Karpas-422 (cell line): Measurements from ENCODE around the gene PGGHG. TPM values are rescaled to one million over a fixed set of nuclear protein-coding genes. Genes with fewer than 3 reads are reported as not detected.
"Not testable (repeated sequence)": the region's sequence is repeated elsewhere in the genome, so short reads cannot be mapped to it uniquely, and the experiment has no call there.

Experiments used
- DNase-seq: peaks from one replicate; pipeline ENCODE4 v3.0.0-alpha.2; 2015
- H2AFZ ChIP-seq: fragments of 200-600 bp; sonication (generic); 2 replicates; pipeline ENCODE4 v1.6.1; 2014; ENCODE audit warnings: antibody characterized with exemption, low read length, mixed read lengths
- H3K27ac ChIP-seq: fragments of 200-600 bp; sonication (generic); 2 replicates; pipeline ENCODE4 v1.5.1; 2014; ENCODE audit warnings: mild to moderate bottlenecking, low read length, moderate library complexity
- H3K27me3 ChIP-seq: fragments of 200-600 bp; sonication (generic); 2 replicates; pipeline ENCODE4 v1.6.1; 2014; ENCODE audit warnings: low read length, mixed read lengths
- H3K36me3 ChIP-seq: fragments of 200-600 bp; sonication (generic); 2 replicates; pipeline ENCODE4 v1.6.1; 2014; ENCODE audit warnings: low read length, mixed read lengths; ENCODE audit not compliant: insufficient read depth
- H3K4me1 ChIP-seq: fragments of 200-600 bp; sonication (generic); 2 replicates; pipeline ENCODE4 v1.6.1; 2014; ENCODE audit warnings: mild to moderate bottlenecking, low read length, mixed read lengths
- H3K4me2 ChIP-seq: fragments of 200-600 bp; sonication (generic); 2 replicates; pipeline ENCODE4 v1.6.1; 2014; ENCODE audit warnings: low read length, low read depth, mild to moderate bottlenecking; ENCODE audit not compliant: poor library complexity, severe bottlenecking
- H3K4me3 ChIP-seq: fragments of 200-600 bp; sonication (generic); 2 replicates; pipeline ENCODE4 v1.5.1; 2014; ENCODE audit warnings: mild to moderate bottlenecking, antibody characterized with exemption, low read length, mixed read lengths
- H3K79me2 ChIP-seq: fragments of 200-600 bp; sonication (generic); 2 replicates; pipeline ENCODE4 v1.6.1; 2014; ENCODE audit warnings: mild to moderate bottlenecking, low read length, mixed read lengths
- H3K9ac ChIP-seq: fragments of 200-600 bp; sonication (generic); 2 replicates; pipeline ENCODE4 v1.6.0; 2014; ENCODE audit warnings: low read length
- H3K9me2 ChIP-seq: fragments of 200-600 bp; sonication (generic), shearing (Covaris generic); replicated peaks from 2 replicates; pipeline ENCODE4 v1.6.0; 2014; ENCODE audit warnings: mild to moderate bottlenecking, low read length, moderate library complexity; ENCODE audit not compliant: insufficient read depth
- H3K9me3 ChIP-seq: fragments of 300-700, 200-600 bp; sonication (generic); 2 replicates; pipeline ENCODE4 v1.6.1; 2014; ENCODE audit warnings: low read length, mixed read lengths
- H4K20me1 ChIP-seq: fragments of 200-600 bp; sonication (generic); 2 replicates; pipeline ENCODE4 v1.6.1; 2014; ENCODE audit warnings: mild to moderate bottlenecking, antibody characterized with exemption, low read length, low read depth; ENCODE audit not compliant: insufficient read depth
- total RNA-seq: library from RNA; depleted of rRNA; stranded (reverse); fragments of >200 nt; shearing (Covaris generic); gene quantifications from 2 replicates; pipeline ENCODE4 v1.2.3, GENCODE V29; 2014; ENCODE audit warnings: low replicate concordance

The PGGHG gene
- total RNA-seq, 1 experiment from 2014 or later = 17.0 TPM

DNA sequence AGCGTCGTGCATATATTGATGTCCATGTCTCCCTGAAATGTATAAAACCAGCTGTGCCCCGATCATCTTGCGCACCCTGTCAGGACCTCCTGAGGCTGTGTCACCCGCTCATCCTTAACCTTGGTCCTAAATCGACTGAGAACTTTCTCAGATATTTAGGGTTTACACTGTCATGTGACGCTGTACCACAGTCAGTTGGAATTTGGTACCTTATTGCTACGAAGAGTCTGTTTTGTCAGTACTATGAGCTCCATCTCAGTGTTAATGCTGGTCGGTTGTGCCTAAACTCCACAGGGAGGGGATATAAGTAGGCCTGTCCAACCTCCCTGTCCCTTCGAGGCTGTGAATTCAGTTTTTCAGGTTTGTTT lies 16.9 kb downstream of the PGGHG start:
- Histone ChIP-seq H3K9ac (no peak overlapping the region), H3K9me2 (no peaks in the 10 kb centered on the region), H3K4me2 (no peak overlapping the region), H3K27me3 (no peaks in the 10 kb centered on the region), H3K36me3 (no peaks in the 10 kb centered on the region), H3K9me3 (no peaks in the 10 kb centered on the region), H2AFZ (no peak overlapping the region), H3K79me2 (no peaks in the 10 kb centered on the region), H3K4me3 (no peak overlapping the region), H3K4me1 (peaks cover 3% of the 10 kb centered on the region; the same call in 1 of the 2 replicates), H4K20me1 (no peaks in the 10 kb centered on the region), H3K27ac (no peak overlapping the region)
- no peak for DNase-seq

DNA sequence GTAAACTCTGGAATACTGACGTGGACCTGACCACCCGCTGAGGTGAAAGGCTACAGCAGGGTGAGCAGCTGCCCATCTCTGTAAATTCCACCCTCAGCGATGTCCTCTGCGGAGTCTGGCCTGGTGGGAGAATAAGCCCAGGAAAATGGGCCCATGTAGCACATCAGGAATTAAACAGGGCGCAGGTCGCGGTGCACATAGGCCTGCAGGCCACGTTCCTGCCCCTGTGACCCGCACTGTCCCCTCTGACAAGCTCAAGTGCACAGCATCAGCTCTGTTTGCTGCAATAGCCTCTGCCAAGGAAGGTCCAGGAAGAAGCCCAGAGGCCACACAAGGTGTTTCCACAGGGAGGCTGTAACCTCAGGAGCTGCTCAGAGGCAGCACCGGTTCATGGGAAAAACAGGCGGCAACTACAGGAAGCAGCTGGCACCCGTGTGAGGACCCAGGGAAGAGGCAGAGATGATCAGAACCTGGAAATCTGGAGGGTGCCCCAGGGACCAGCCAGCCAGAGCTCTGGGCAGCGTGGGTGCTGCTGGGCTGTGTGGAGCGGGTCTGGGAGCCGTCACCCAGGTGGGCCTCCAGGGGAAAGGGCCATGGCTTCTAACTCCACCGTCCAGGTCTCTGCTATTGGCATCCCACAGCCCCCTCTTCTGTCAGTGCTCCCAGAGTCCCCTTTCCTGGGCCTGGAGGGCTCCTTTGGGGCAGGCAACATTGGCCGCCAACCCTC lies 17.9 kb downstream of the PGGHG start:
- H2AFZ ChIP-seq = no peak overlapping the region
- H3K4me1 ChIP-seq = peaks cover 3% of the 10 kb centered on the region; the same call in 1 of the 2 replicates

DNA sequence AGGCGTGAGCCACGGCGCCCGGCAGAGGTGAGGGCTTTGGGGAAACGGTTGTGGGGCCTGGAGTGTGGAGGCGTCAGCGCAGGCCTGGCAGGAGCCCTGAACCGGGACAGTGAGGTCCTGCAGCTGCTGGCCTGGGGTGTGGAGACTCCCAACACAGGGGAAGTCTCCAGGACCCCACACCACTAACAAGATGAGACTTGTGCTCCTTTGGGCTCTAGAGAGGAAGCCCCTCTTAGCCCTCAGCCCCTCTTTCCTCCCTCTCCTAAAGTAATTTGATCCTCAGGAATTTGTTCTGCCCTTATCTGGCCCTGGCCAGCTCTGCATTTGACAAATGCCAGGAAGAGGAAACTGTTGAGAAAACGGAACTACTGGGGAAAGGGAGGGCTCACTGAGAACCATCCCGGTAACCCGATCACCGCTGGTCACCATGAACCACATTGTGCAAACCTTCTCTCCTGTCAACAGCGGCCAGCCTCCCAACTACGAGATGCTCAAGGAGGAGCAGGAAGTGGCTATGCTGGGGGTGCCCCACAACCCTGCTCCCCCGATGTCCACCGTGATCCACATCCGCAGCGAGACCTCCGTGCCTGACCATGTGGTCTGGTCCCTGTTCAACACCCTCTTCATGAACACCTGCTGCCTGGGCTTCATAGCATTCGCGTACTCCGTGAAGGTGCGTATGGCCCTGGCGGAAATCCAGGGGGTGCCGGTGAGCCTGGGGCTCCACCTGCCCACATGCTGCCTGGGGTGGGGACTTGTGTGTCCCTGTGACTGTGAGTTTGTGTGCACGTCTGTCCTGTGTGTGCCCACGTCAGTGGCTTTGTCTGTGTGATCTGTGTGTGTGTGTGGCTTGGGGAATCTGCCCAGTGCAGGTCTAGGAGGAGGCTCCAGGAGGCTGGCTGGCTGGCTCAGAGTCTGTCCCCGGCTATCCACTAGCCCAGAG lies 19.1 kb downstream of the PGGHG start, which contains the start of gene IFITM2:
IFITM2 (plus strand) TSS at position 51 of the 943 bp plus-strand sequence; CDS start at position 428, 377 bp downstream.
- H3K4me3 ChIP-seq = peak within 1 kb of the TSS; percentile 60; the same call in 1 of the 2 replicates
- not testable (repeated sequence) for H3K27ac ChIP-seq, H3K9me2 ChIP-seq, H3K36me3 ChIP-seq, H3K9me3 ChIP-seq, H3K27me3 ChIP-seq, H3K79me2 ChIP-seq, H3K4me1 ChIP-seq, H4K20me1 ChIP-seq
- peak within 1 kb of the TSS; percentile 60 for H3K4me2 ChIP-seq
- peak; percentile 70 for DNase-seq
- H2AFZ ChIP-seq = peak within 1 kb of the TSS; percentile 91
- peak within 1 kb of the TSS; percentile 66 for H3K9ac ChIP-seq

More for the DNA sequence above, 17.9 kb downstream of the PGGHG start:
- H3K9me3 ChIP-seq = no peaks in the 10 kb centered on the region
- H3K9ac ChIP-seq = no peak overlapping the region
- no peak overlapping the region for H3K4me2 ChIP-seq
- no peak overlapping the region for H3K27ac ChIP-seq
- no peaks in the 10 kb centered on the region for H4K20me1 ChIP-seq
- no peaks in the 10 kb centered on the region for H3K36me3 ChIP-seq
- DNase-seq = no peak
- H3K27me3 ChIP-seq = no peaks in the 10 kb centered on the region
- no peaks in the 10 kb centered on the region for H3K9me2 ChIP-seq
- H3K4me3 ChIP-seq = no peak overlapping the region
- no peaks in the 10 kb centered on the region for H3K79me2 ChIP-seq

DNA sequence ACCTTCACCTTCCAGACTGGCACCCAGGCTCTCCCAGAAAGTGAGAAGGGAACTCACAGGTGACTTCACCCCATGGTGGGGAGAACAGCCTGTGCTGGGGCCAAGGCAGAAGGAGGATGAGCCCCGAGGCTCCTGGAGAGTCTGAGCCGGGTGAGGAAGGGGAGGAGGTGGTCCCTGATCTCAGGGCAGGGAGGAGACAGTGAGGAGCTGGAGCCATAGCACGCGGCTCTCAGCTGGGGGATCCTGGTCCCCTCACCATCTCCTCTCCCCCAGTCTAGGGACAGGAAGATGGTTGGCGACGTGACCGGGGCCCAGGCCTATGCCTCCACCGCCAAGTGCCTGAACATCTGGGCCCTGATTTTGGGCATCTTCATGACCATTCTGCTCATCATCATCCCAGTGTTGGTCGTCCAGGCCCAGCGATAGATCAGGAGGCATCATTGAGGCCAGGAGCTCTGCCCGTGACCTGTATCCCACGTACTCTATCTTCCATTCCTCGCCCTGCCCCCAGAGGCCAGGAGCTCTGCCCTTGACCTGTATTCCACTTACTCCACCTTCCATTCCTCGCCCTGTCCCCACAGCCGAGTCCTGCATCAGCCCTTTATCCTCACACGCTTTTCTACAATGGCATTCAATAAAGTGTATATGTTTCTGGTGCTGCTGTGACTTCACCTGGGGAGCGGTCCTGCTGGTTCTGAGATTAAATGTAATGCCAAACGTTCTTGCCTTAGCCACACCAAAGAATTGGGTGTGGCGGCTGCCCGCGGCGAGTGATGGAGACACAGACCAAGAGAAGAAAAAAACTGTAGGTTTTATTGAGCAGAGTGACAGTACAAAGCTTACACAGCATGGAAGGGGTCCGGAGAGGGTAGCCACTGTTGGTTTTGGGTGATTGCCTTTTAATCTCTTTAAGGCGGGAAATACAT lies 20.1 kb downstream of the PGGHG start:
- H3K4me2 ChIP-seq = peak overlapping the region; percentile 60

DNA sequence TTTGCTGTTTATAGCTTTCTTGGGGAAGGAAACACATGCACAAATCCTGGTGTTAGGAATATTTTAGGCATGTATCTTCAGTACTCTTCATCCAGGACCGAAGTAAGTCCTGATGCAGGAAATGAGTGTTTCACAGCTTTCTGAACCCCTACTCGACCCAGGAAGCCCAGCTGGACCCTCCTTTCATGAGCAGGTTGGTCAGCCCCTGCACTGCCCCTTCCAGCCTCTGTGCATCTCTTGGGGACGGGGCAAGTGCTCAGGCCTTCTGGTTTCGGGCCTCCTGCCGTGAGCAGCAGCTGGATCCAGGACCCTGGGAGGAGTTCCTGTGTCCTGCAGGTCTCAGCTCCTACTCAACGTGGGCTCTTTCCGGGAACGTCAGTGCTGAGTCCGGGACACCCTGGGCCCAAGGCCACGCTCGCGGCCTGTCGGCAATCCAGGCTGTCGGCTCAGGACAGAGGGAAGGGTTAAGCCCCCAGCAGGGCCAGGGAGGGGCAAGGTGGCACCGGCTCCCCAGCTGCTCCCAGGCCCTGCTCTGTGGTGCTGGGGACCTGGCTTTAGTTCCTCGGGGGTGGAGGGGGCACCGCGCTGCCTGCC lies 21.1 kb downstream of the PGGHG start:
- H3K79me2 ChIP-seq, H4K20me1 ChIP-seq, H3K9me3 ChIP-seq, H3K36me3 ChIP-seq, H2AFZ ChIP-seq, H3K27ac ChIP-seq, H3K27me3 ChIP-seq, H3K4me2 ChIP-seq, DNase-seq, H3K9ac ChIP-seq, H3K9me2 ChIP-seq, H3K4me3 ChIP-seq: not testable (repeated sequence)
- H3K4me1 ChIP-seq = peaks cover 22% of the 10 kb centered on the region

More for the DNA sequence above, 20.1 kb downstream of the PGGHG start:
- Histone ChIP-seq H3K4me1 (peaks cover 18% of the 10 kb centered on the region), H3K9ac (peak overlapping the region; percentile 66; the same call in 1 of the 2 replicates), H3K4me3 (peak overlapping the region; percentile 60; the same call in 1 of the 2 replicates)
- H3K9me3 ChIP-seq, H3K79me2 ChIP-seq, DNase-seq, H3K9me2 ChIP-seq, H2AFZ ChIP-seq, H3K27ac ChIP-seq, H4K20me1 ChIP-seq, H3K36me3 ChIP-seq, H3K27me3 ChIP-seq: not testable (repeated sequence)

DNA sequence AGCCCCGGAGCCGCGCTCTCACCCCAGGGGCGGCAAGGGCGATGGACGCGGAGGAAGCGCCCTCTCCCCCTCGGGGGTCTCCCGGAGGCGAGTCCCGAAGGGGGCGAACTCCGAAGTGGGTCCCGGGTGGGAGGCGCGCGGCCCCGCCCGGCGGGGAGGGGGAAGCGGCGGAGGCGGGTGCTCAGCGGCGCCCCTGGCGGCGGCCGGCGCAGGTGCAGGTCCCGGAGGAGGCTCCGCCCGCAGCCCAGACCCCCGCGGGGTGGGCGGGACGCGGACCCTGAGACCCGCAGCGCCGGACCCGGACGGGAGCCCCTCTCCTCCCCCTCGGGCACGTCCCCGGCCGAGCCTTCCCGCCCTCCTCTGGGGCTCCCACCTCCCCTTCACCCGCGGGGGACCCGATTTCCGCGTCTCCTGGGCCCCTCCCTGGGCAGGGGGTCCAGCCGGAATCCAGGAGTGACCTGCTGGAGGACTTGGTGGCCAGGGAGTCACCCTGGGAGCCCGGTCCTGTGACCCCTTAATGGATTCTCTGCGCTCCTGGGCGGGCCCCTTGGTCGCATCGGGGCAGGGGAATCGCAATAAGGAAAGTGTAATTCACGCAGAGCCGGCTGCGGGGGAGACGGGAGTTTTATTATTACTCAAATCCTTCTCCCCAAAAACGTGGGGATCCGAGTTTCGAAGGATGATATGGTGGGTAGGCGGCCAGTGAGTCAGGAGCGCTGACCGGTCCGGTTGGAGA lies 22.3 kb downstream of the PGGHG start:
- not testable (repeated sequence) for H4K20me1 ChIP-seq, H3K27ac ChIP-seq, H3K4me3 ChIP-seq, H3K36me3 ChIP-seq, H3K9me2 ChIP-seq, H3K27me3 ChIP-seq, H2AFZ ChIP-seq, H3K79me2 ChIP-seq, H3K4me2 ChIP-seq, DNase-seq, H3K9ac ChIP-seq, H3K9me3 ChIP-seq
- peaks cover 29% of the 10 kb centered on the region for H3K4me1 ChIP-seq

DNA sequence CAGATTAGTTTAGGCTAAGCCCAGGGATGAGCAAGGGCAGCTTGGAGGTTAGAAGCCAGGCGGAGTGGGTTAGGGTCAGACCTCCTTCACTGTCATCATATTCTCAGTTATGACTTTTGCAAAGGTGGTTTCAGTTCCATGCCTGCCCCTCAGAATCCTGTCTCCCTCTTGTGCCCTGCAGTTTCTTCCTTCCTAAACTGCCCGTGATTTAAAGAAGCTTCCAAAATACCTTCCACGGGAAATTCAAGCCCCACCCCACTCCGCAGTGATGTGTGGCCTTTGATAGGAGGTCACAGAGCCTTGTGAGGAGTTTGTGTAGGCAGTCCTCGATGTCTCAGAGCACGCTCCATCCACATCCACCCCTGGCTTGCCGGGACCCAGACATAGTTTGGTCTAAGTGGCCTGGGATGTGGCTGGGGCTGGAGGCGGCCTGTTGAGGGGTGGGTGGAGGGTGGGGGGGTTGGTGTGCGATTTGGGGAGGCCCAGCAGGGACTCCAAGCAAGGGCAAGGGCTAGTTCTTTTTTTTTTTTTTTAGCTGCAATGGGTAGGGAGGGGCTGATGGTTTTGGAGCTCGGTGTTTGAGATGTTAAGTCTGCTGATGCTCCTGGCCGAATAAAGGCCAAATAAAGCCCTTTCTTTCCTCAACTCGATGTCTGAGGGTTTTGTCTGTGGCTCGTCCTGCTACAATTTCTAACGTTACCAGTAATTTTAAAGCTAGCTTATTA lies 23.3 kb downstream of the PGGHG start:
- Histone ChIP-seq H2AFZ (no peak overlapping the region), H4K20me1 (no peaks in the 10 kb centered on the region), H3K4me1 (peaks cover 29% of the 10 kb centered on the region), H3K79me2 (peaks cover 9% of the 10 kb centered on the region), H3K9ac (no peak overlapping the region), H3K4me2 (no peak overlapping the region), H3K9me3 (no peaks in the 10 kb centered on the region), H3K27me3 (no peaks in the 10 kb centered on the region), H3K36me3 (no peaks in the 10 kb centered on the region), H3K27ac (no peak overlapping the region), H3K4me3 (no peak overlapping the region), H3K9me2 (no peaks in the 10 kb centered on the region)
- no peak for DNase-seq
